ENCODE results near the gene PRKG2.
"Not testable (repeated sequence)": the region's sequence is repeated elsewhere in the genome, so short reads cannot be mapped to it uniquely, and the experiment has no call there.

The PRKG2 gene

GRCh38 chr4:81214881-81215868, at the start of gene PRKG2:
Gene PRKG2, minus strand, starts transcription at chr4:81215222. Its CDS starts 10,175 bp downstream, at chr4:81205047.
- peak in 19 of 58 donors; percentile 3 to 59 (median 13) for DNase-seq

GRCh38 chr4:81260443-81261101, 45.5 kb upstream of the PRKG2 start:
- no peak for DNase-seq

GRCh38 chr4:81258841-81259550, 44.0 kb upstream of the PRKG2 start:
- DNase-seq = no peak

GRCh38 chr4:81257816-81258215, 42.8 kb upstream of the PRKG2 start:
- no peak for DNase-seq

GRCh38 chr4:81257021-81257420, 42.0 kb upstream of the PRKG2 start:
- DNase-seq = no peak

- no peak for DNase-seq
Measured at GRCh38 chr4:81256059-81256970, 41.3 kb upstream of the PRKG2 start.

GRCh38 chr4:81255524-81255923, 40.5 kb upstream of the PRKG2 start:
- DNase-seq = no peak

GRCh38 chr4:81250430-81250829, 35.4 kb upstream of the PRKG2 start:
- DNase-seq = no peak

- DNase-seq = no peak
Measured at GRCh38 chr4:81245218-81246009, 30.4 kb upstream of the PRKG2 start.

GRCh38 chr4:81237791-81238190, 22.8 kb upstream of the PRKG2 start:
- no peak for DNase-seq

GRCh38 chr4:81235982-81236749, 21.1 kb upstream of the PRKG2 start:
- DNase-seq = no peak

GRCh38 chr4:81227968-81228367, 12.9 kb upstream of the PRKG2 start:
- no peak for DNase-seq

- DNase-seq = no peak
Measured at GRCh38 chr4:81227138-81227537, 12.1 kb upstream of the PRKG2 start.

- no peak for DNase-seq
Measured at GRCh38 chr4:81225252-81225651, 10.2 kb upstream of the PRKG2 start.

- not testable (repeated sequence) for DNase-seq
Measured at GRCh38 chr4:81222082-81222472, 7.1 kb upstream of the PRKG2 start.

GRCh38 chr4:81221303-81222081, 6.5 kb upstream of the PRKG2 start:
- no peak for DNase-seq

- no peak for DNase-seq
Measured at GRCh38 chr4:81220271-81220670, 5.2 kb upstream of the PRKG2 start.

GRCh38 chr4:81218206-81218605, 3.2 kb upstream of the PRKG2 start:
- DNase-seq = no peak

Data from anterior cingulate cortex (tissue), 58 donors.